ENCODE data around the gene SAYSD1.

Gene SAYSD1

DNA sequence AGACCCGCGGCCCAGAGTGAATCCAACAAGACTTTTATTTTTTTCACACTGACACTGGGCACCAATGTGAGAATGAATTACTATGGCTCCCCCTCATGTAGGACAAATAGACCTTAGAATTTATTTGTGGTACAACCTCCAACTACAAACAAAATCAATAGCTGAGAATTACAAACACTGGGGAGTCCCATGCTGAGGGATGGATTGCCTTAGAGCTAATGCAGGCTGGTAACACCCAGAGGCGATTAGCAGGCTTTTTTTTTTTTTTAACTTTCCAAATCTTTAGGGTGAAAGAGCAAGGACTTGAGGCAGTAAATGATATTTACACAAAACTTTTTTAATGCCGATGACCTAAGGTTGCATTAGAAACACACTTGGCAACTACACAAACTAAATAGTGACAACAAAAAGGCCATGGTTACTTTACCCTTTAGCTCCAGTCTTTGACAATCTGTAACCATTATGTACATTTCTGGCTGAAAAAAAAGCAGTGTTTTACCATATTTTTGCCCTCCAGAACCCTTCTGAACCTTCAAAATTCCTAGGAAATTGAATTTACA is 21.8 kb downstream of the SAYSD1 start:
- Mint-ChIP-seq H3K27me3 (peaks cover 3% of the 10 kb centered on the region), H3K9me3 (ENCODE audit: low read depth) (no peaks in the 10 kb centered on the region), H3K4me3 (no peak overlapping the region), H3K27ac (no peak overlapping the region), H3K4me1 (ENCODE audit: low read depth) (no peaks in the 10 kb centered on the region), H3K36me3 (no peaks in the 10 kb centered on the region)

- Mint-ChIP-seq H3K4me1 (ENCODE audit: low read depth) (no peaks in the 10 kb centered on the region), H3K4me3 (no peak overlapping the region), H3K27ac (no peak overlapping the region), H3K9me3 (ENCODE audit: low read depth) (no peaks in the 10 kb centered on the region), H3K36me3 (no peaks in the 10 kb centered on the region), H3K27me3 (peaks cover 5% of the 10 kb centered on the region)
Measured at GRCh38 chr6:39092124-39092523, 22.9 kb downstream of the SAYSD1 start.

DNA sequence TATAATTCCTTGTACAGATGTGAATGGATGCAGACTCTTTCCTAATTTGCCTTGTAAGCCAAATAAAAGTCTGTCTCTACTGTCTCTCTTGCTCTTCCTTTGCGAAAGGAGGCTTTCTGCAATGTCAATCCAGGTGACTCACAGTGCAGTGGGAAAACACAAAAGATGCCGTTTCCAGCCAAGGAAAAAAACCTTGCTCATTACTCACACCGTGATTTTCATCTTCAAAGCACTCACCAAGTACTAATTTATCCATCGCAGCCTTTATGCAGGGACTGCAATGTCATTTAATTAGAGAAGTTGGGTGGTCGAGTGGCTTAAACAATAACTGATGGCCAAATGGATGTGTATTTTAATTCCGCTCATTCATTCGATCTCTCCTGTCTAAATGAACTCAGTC is 23.8 kb downstream of the SAYSD1 start:
- Mint-ChIP-seq H3K4me1 (ENCODE audit: low read depth) (no peaks in the 10 kb centered on the region), H3K36me3 (no peaks in the 10 kb centered on the region), H3K27ac (no peak overlapping the region), H3K27me3 (peaks cover 9% of the 10 kb centered on the region), H3K9me3 (ENCODE audit: low read depth) (no peaks in the 10 kb centered on the region), H3K4me3 (no peak overlapping the region)

GRCh38 chr6:39090036-39090435 is 24.9 kb downstream of the SAYSD1 start:
- H3K27ac Mint-ChIP-seq: no peak overlapping the region
- H3K4me1 Mint-ChIP-seq (ENCODE audit: low read depth): no peaks in the 10 kb centered on the region
- H3K4me3 Mint-ChIP-seq: no peak overlapping the region
- peaks cover 9% of the 10 kb centered on the region for H3K27me3 Mint-ChIP-seq
- no peaks in the 10 kb centered on the region for H3K9me3 Mint-ChIP-seq (ENCODE audit: low read depth)
- H3K36me3 Mint-ChIP-seq: no peaks in the 10 kb centered on the region

DNA sequence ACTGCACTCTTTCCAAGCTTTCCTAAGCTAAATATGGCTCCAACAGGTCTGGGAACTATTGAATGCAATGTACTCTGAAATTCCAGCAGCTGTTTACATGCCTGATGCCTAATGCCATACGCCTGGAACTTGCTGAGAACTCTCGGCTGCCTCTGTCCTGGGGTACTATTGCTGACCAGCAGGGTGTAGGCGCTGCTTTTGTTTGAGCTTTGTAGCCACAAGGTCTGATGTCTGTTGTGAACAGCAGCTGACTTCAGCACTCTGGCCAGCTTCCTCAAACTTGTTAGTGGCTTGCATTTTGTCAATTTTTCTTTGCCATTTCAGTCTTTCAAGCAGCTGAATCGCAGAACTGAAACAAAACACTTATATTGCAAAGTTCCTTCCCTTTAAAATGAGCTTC is 26.7 kb downstream of the SAYSD1 start:
- H3K27me3 Mint-ChIP-seq: peaks cover 13% of the 10 kb centered on the region
- H3K36me3 Mint-ChIP-seq: no peaks in the 10 kb centered on the region
- H3K27ac Mint-ChIP-seq: no peak overlapping the region
- no peaks in the 10 kb centered on the region for H3K4me1 Mint-ChIP-seq (ENCODE audit: low read depth)
- no peak overlapping the region for H3K4me3 Mint-ChIP-seq
- no peaks in the 10 kb centered on the region for H3K9me3 Mint-ChIP-seq (ENCODE audit: low read depth)

DNA sequence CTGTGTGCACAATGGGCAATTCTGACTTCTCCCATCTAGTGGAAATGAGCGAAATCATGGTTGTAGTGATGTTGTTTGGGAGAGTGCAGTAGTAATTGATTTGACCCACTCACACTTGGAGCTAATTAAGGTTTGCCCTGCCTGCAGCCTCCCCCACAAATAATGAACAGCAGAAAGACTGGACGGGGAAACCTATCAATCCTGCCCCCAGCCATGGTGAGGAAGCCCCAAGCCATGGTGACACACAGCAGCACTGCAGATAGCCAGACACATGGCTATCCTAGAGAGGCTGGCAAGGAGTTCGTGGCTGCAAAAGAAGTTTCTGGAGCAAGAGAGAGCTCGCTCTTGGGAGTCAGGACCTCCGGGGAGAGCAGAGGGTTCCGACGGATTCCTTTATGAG is 27.8 kb downstream of the SAYSD1 start:
- no peak overlapping the region for H3K27ac Mint-ChIP-seq
- no peaks in the 10 kb centered on the region for H3K9me3 Mint-ChIP-seq (ENCODE audit: low read depth)
- no peak overlapping the region for H3K4me3 Mint-ChIP-seq
- no peaks in the 10 kb centered on the region for H3K36me3 Mint-ChIP-seq
- no peaks in the 10 kb centered on the region for H3K4me1 Mint-ChIP-seq (ENCODE audit: low read depth)
- H3K27me3 Mint-ChIP-seq: peaks cover 13% of the 10 kb centered on the region

GRCh38 chr6:39086711-39087110 is 28.3 kb downstream of the SAYSD1 start:
- no peaks in the 10 kb centered on the region for H3K36me3 Mint-ChIP-seq
- H3K9me3 Mint-ChIP-seq (ENCODE audit: low read depth): no peaks in the 10 kb centered on the region
- no peak overlapping the region for H3K27ac Mint-ChIP-seq
- H3K4me1 Mint-ChIP-seq (ENCODE audit: low read depth): no peaks in the 10 kb centered on the region
- H3K27me3 Mint-ChIP-seq: peaks cover 13% of the 10 kb centered on the region
- no peak overlapping the region for H3K4me3 Mint-ChIP-seq

GRCh38 chr6:39086294-39086693 is 28.7 kb downstream of the SAYSD1 start:
- H3K27me3 Mint-ChIP-seq: peaks cover 13% of the 10 kb centered on the region
- H3K27ac Mint-ChIP-seq: no peak overlapping the region
- no peaks in the 10 kb centered on the region for H3K9me3 Mint-ChIP-seq (ENCODE audit: low read depth)
- no peak overlapping the region for H3K4me3 Mint-ChIP-seq
- H3K4me1 Mint-ChIP-seq (ENCODE audit: low read depth): no peaks in the 10 kb centered on the region
- H3K36me3 Mint-ChIP-seq: no peaks in the 10 kb centered on the region

- Mint-ChIP-seq H3K36me3 (no peaks in the 10 kb centered on the region), H3K4me3 (no peak overlapping the region), H3K27me3 (peaks cover 13% of the 10 kb centered on the region), H3K27ac (no peak overlapping the region), H3K9me3 (ENCODE audit: low read depth) (no peaks in the 10 kb centered on the region), H3K4me1 (ENCODE audit: low read depth) (no peaks in the 10 kb centered on the region)
Measured at GRCh38 chr6:39085129-39085797, 29.7 kb downstream of the SAYSD1 start.

GRCh38 chr6:39084506-39084905 is 30.5 kb downstream of the SAYSD1 start:
- H3K36me3 Mint-ChIP-seq: no peaks in the 10 kb centered on the region
- H3K27me3 Mint-ChIP-seq: peaks cover 10% of the 10 kb centered on the region
- H3K9me3 Mint-ChIP-seq (ENCODE audit: low read depth): no peaks in the 10 kb centered on the region
- H3K4me1 Mint-ChIP-seq (ENCODE audit: low read depth): no peaks in the 10 kb centered on the region
- no peak overlapping the region for H3K4me3 Mint-ChIP-seq
- no peak overlapping the region for H3K27ac Mint-ChIP-seq

GRCh38 chr6:39083231-39083634 is 31.8 kb downstream of the SAYSD1 start:
- H3K4me1 Mint-ChIP-seq (ENCODE audit: low read depth): no peaks in the 10 kb centered on the region
- no peaks in the 10 kb centered on the region for H3K9me3 Mint-ChIP-seq (ENCODE audit: low read depth)
- peaks cover 10% of the 10 kb centered on the region for H3K27me3 Mint-ChIP-seq
- H3K4me3 Mint-ChIP-seq: no peak overlapping the region
- H3K27ac Mint-ChIP-seq: no peak overlapping the region
- H3K36me3 Mint-ChIP-seq: no peaks in the 10 kb centered on the region

GRCh38 chr6:39082310-39082709 is 32.7 kb downstream of the SAYSD1 start:
- H3K9me3 Mint-ChIP-seq (ENCODE audit: low read depth): no peaks in the 10 kb centered on the region
- no peaks in the 10 kb centered on the region for H3K36me3 Mint-ChIP-seq
- peaks cover 8% of the 10 kb centered on the region for H3K27me3 Mint-ChIP-seq
- H3K4me3 Mint-ChIP-seq: no peak overlapping the region
- H3K4me1 Mint-ChIP-seq (ENCODE audit: low read depth): no peaks in the 10 kb centered on the region
- H3K27ac Mint-ChIP-seq: no peak overlapping the region

DNA sequence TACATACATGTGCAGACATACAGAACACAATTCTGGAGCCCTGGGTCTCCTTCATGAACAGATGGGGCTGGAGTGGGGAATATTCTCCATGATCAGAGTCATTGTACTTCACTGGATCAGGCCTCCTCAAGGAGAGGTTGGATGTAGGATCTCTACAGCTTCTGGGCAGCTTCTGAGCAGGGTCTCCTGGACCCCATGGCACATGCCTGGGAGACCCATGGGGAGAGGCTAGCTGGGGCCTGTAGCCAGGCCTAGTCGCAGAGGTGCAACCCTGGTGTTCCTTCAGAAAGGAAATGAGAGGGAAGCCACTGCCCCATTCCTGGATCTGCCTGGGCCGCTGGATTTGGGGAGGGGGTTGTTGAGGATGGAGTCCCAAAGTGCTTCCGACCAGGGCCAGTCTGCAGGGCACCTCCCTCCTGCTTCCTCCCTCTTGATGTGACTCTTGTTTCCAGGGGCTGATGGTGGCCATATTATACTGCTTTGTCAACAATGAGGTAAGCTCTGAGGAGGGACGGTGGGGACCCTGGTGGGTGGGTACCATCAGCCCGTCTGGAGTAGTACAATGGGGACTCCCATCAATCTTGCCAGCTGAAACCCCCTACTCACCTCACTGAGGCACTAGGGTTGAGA is 34.6 kb downstream of the SAYSD1 start:
- no peak overlapping the region for H3K27ac Mint-ChIP-seq
- H3K4me1 Mint-ChIP-seq (ENCODE audit: low read depth): no peaks in the 10 kb centered on the region
- H3K36me3 Mint-ChIP-seq: no peaks in the 10 kb centered on the region
- H3K27me3 Mint-ChIP-seq: peaks cover 3% of the 10 kb centered on the region
- no peaks in the 10 kb centered on the region for H3K9me3 Mint-ChIP-seq (ENCODE audit: low read depth)
- H3K4me3 Mint-ChIP-seq: no peak overlapping the region

GRCh38 chr6:39079197-39080125 is 35.5 kb downstream of the SAYSD1 start:
- no peaks in the 10 kb centered on the region for H3K4me1 Mint-ChIP-seq (ENCODE audit: low read depth)
- no peaks in the 10 kb centered on the region for H3K9me3 Mint-ChIP-seq (ENCODE audit: low read depth)
- H3K4me3 Mint-ChIP-seq: no peak overlapping the region
- H3K27me3 Mint-ChIP-seq: peaks cover 3% of the 10 kb centered on the region
- no peaks in the 10 kb centered on the region for H3K36me3 Mint-ChIP-seq
- H3K27ac Mint-ChIP-seq: no peak overlapping the region

GRCh38 chr6:39078695-39079094 is 36.3 kb downstream of the SAYSD1 start:
- Mint-ChIP-seq H3K27me3 (peaks cover 2% of the 10 kb centered on the region), H3K36me3 (no peaks in the 10 kb centered on the region), H3K4me3 (no peak overlapping the region), H3K4me1 (ENCODE audit: low read depth) (no peaks in the 10 kb centered on the region), H3K9me3 (ENCODE audit: low read depth) (no peaks in the 10 kb centered on the region), H3K27ac (no peak overlapping the region)

Measured in activated naive CD8-positive, alpha-beta T cell (primary cell).